ENCODE measurements around the gene PDE4D. TPM values are rescaled to one million over a fixed set of nuclear protein-coding genes. Genes with fewer than 3 reads are reported as not detected.

Gene PDE4D
- total RNA-seq, 1 experiment from 2014 or later: 2.4 TPM

GRCh38 chr5:59428391-59428790, 465.1 kb downstream of the PDE4D start:
- TF ChIP-seq, protein P1, sequence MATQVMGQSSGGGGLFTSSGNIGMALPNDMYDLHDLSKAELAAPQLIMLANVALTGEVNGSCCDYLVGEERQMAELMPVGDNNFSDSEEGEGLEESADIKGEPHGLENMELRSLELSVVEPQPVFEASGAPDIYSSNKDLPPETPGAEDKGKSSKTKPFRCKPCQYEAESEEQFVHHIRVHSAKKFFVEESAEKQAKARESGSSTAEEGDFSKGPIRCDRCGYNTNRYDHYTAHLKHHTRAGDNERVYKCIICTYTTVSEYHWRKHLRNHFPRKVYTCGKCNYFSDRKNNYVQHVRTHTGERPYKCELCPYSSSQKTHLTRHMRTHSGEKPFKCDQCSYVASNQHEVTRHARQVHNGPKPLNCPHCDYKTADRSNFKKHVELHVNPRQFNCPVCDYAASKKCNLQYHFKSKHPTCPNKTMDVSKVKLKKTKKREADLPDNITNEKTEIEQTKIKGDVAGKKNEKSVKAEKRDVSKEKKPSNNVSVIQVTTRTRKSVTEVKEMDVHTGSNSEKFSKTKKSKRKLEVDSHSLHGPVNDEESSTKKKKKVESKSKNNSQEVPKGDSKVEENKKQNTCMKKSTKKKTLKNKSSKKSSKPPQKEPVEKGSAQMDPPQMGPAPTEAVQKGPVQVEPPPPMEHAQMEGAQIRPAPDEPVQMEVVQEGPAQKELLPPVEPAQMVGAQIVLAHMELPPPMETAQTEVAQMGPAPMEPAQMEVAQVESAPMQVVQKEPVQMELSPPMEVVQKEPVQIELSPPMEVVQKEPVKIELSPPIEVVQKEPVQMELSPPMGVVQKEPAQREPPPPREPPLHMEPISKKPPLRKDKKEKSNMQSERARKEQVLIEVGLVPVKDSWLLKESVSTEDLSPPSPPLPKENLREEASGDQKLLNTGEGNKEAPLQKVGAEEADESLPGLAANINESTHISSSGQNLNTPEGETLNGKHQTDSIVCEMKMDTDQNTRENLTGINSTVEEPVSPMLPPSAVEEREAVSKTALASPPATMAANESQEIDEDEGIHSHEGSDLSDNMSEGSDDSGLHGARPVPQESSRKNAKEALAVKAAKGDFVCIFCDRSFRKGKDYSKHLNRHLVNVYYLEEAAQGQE (IDR thresholded peaks at IDR 0.05; ENCODE audit: insufficient read depth in 1 of 2, low read depth in 2 of 2, low read length in 1 of 2): no peak
- no peak for TF ChIP-seq TCF7L2 (IDR thresholded peaks at IDR 0.05; ENCODE audit: low read depth, low read length)
- TF ChIP-seq CTCF (IDR thresholded peaks at IDR 0.05): no peak
- no peak for TF ChIP-seq POLR2AphosphoS5 (IDR thresholded peaks at IDR 0.05; ENCODE audit: low read depth, low read length)
- no peak for TF ChIP-seq SIN3A (IDR thresholded peaks at IDR 0.05; ENCODE audit: borderline replicate concordance, insufficient read depth, low read depth, low read length)
- Histone ChIP-seq H3K9me3 (ENCODE audit: control insufficient read depth, insufficient read depth, low read depth, low read length) (no peaks in the 10 kb centered on the region), H3K27ac (ENCODE audit: low read length) (no peak overlapping the region), H3K4me3 (ENCODE audit: low read depth in 2 of 2, low read length in 2 of 2) (no peak overlapping the region), H3K4me1 (ENCODE audit: control insufficient read depth, insufficient read depth, low read length) (no peaks in the 10 kb centered on the region), H3K27me3 (ENCODE audit: control insufficient read depth, insufficient read depth, low read length) (no peaks in the 10 kb centered on the region), H3K36me3 (ENCODE audit: control insufficient read depth, insufficient read depth, low read length) (no peaks in the 10 kb centered on the region)
- intact Hi-C loops (cut with micrococcal nuclease; ENCODE audit: unreplicated experiment) (no loop called here), in situ Hi-C loops (cut with HindIII; ENCODE audit: low pct_unique_long_range_greater_than_20kb, low sequenced_read_pairs) (no loop called here)
- ATAC-seq (no peak), DNase-seq (ENCODE audit: low read depth, low spot score) (no peak)
- no TSS peak for BruUV-seq (replicated peaks)
- POLR2A ChIA-PET: no interaction called here
- CTCF ChIA-PET: no interaction called here

DNA sequence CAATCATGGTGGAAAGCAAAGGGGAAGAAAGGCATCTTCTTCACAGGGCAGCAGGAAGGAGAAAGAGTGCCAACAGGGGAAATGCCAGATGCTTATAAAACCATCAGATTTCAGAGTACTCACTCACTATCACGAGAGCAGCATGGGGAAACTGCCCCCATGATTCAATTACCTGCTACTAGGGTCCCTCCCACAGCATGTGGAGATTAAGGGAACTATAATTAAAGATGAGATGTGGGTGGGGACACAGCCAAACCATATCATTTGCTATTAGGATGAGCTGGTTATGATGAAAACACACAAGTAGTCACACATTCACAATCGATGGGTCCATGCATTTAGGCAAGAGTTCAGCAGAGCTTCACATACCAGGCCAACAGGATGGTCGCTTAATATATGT, 469.0 kb downstream of the PDE4D start:
- Histone ChIP-seq H3K9me3 (ENCODE audit: control insufficient read depth, insufficient read depth, low read depth, low read length) (no peaks in the 10 kb centered on the region), H3K4me1 (ENCODE audit: control insufficient read depth, insufficient read depth, low read length) (no peaks in the 10 kb centered on the region), H3K27ac (ENCODE audit: low read length) (no peak overlapping the region), H3K27me3 (ENCODE audit: control insufficient read depth, insufficient read depth, low read length) (no peaks in the 10 kb centered on the region), H3K36me3 (ENCODE audit: control insufficient read depth, insufficient read depth, low read length) (no peaks in the 10 kb centered on the region), H3K4me3 (ENCODE audit: low read depth in 2 of 2, low read length in 2 of 2) (no peak overlapping the region)
- CTCF ChIA-PET: no interaction called here
- no peak for ATAC-seq
- TF ChIP-seq, protein P1 (IDR thresholded peaks at IDR 0.05; ENCODE audit: insufficient read depth in 1 of 2, low read depth in 2 of 2, low read length in 1 of 2): no peak
- no peak for TF ChIP-seq TCF7L2 (IDR thresholded peaks at IDR 0.05; ENCODE audit: low read depth, low read length)
- TF ChIP-seq SIN3A (IDR thresholded peaks at IDR 0.05; ENCODE audit: borderline replicate concordance, insufficient read depth, low read depth, low read length): no peak
- TF ChIP-seq CTCF (IDR thresholded peaks at IDR 0.05): no peak
- TF ChIP-seq POLR2AphosphoS5 (IDR thresholded peaks at IDR 0.05; ENCODE audit: low read depth, low read length): no peak
- intact Hi-C loops (cut with micrococcal nuclease; ENCODE audit: unreplicated experiment) (no loop called here), in situ Hi-C loops (cut with HindIII; ENCODE audit: low pct_unique_long_range_greater_than_20kb, low sequenced_read_pairs) (no loop called here)
- no TSS peak for BruUV-seq (replicated peaks)
- POLR2A ChIA-PET: no interaction called here
- DNase-seq (ENCODE audit: low read depth, low spot score): no peak
